ENCODE results near the gene PNMA1. TPM values are rescaled to one million over a fixed set of nuclear protein-coding genes. Genes with fewer than 3 reads are reported as not detected.

Gene PNMA1
- total RNA-seq, 1 experiment from 2014 or later, result 24.6 TPM

GRCh38 chr14:73744175-73744867 is 30.1 kb upstream of the PNMA1 start:
- Histone ChIP-seq H3K9me3 (ENCODE audit: control insufficient read depth in 1 of 2, insufficient read depth in 1 of 2, low read depth in 1 of 2, low read length in 2 of 2) (no peaks in the 10 kb centered on the region), H3K27me3 (ENCODE audit: insufficient read depth, low read length) (no peaks in the 10 kb centered on the region), H3K4me1 (ENCODE audit: control insufficient read depth in 1 of 2, insufficient read depth in 2 of 2, low read length in 2 of 2) (peaks cover 69 to 82% of the 10 kb centered on the region in 2 experiments), H2AFZ (ENCODE audit: low read depth, low read length, poor library complexity, severe bottlenecking) (no peak overlapping the region), H3K4me2 (ENCODE audit: low read length) (peak overlapping the region; percentile 89), H3K36me3 (ENCODE audit: control insufficient read depth in 1 of 2, insufficient read depth in 2 of 2, low read length in 2 of 2) (no peaks in the 10 kb centered on the region), H4K20me1 (ENCODE audit: insufficient read depth) (peaks cover 3% of the 10 kb centered on the region; the same call in 1 of the 2 replicates), H3K4me3 (replicated peaks in 1 of 2; ENCODE audit: low read depth in 1 of 2, low read length in 2 of 2) (peak overlapping the region in 1 of 2 experiments; percentile 6; a peak in 1 of 4 replicates), H3K79me2 (ENCODE audit: insufficient read depth, low read length) (peaks cover 94% of the 10 kb centered on the region), H3K27ac (ENCODE audit: low read depth, low read length) (peak overlapping the region; percentile 51), H3K9me2 (ENCODE audit: insufficient read depth) (no peaks in the 10 kb centered on the region), H3K9ac (ENCODE audit: low read length) (peak overlapping the region; percentile 42)
- ATAC-seq, result peak; percentile 2; the same call in 1 of the 2 replicates
- DNase-seq (ENCODE audit: low read depth, low spot score), result no peak
- BruUV-seq (replicated peaks), result no TSS peak
- CTCF ChIA-PET, result interaction anchor here (0.6 to 4.2 kb wide), 3 partner anchors 12 to 15 kb away, joined by 4 to 27 read pairs (median 8); a partner anchor contains a TSS
- TF ChIP-seq POLR2AphosphoS5 (IDR thresholded peaks at IDR 0.05; ENCODE audit: low read depth, low read length) (no peak), REST (IDR thresholded peaks at IDR 0.05; ENCODE audit: low read depth) (no peak), MAX (IDR thresholded peaks at IDR 0.05) (no peak), POLR2A (IDR thresholded peaks at IDR 0.05; ENCODE audit: borderline replicate concordance, extremely low read depth, insufficient read depth, insufficient read length) (no peak), EZH2phosphoT487 (IDR thresholded peaks at IDR 0.05; ENCODE audit: borderline replicate concordance) (no peak), YY1 (IDR thresholded peaks at IDR 0.05; ENCODE audit: extremely low read depth, insufficient replicate concordance, low read depth, low read length) (no peak), ZNF274 (IDR thresholded peaks at IDR 0.05; ENCODE audit: low read depth, low read length) (no peak)
- intact Hi-C loops (cut with micrococcal nuclease), result no loop called here
- POLR2A ChIA-PET, result interaction anchor here (0.9 to 2.1 kb wide), 2 partner anchors 14 to 23 kb away, joined by 3 to 6 read pairs; no protein-coding TSS in a partner anchor
- RAD21 ChIA-PET (ENCODE audit: low non-redundant PET in 1 of 2, low total read pairs in 2 of 2, uncharacterized antibody in 2 of 2, unreplicated experiment in 2 of 2), result interaction anchor here in 1 of 2 experiments (2.3 kb wide), 1 partner anchor 14 kb away, joined by 6 read pairs; no protein-coding TSS in a partner anchor

Measured in HCT116 (cell line).